GM19463 (cell line): ENCODE data around the gene CXCL3.

ENCODE experiments used
- ATAC-seq: cut with Tn5 transposase; IDR thresholded peaks from one replicate; pipeline ENCODE4 v1.9.1; 2021; ENCODE audit warnings: mild to moderate bottlenecking, moderate library complexity; ENCODE audit not compliant: unreplicated experiment

CXCL3 gene

GRCh38 chr4:74016068-74016467, 22.4 kb downstream of the CXCL3 start:
- ATAC-seq = no peak

GRCh38 chr4:74015126-74015780, 23.2 kb downstream of the CXCL3 start:
- no peak for ATAC-seq

- no peak for ATAC-seq
Observed at GRCh38 chr4:74014332-74014731, 24.2 kb downstream of the CXCL3 start.

GRCh38 chr4:74013264-74013663, 25.2 kb downstream of the CXCL3 start:
- ATAC-seq = no peak

- ATAC-seq = no peak
Observed at GRCh38 chr4:74012130-74012529, 26.4 kb downstream of the CXCL3 start.

- no peak for ATAC-seq
Observed at GRCh38 chr4:74009307-74009706, 29.2 kb downstream of the CXCL3 start.

- ATAC-seq = no peak
Observed at GRCh38 chr4:74006009-74006476, 32.4 kb downstream of the CXCL3 start.

- no peak for ATAC-seq
Observed at GRCh38 chr4:74005528-74005927, 33.0 kb downstream of the CXCL3 start.

- no peak for ATAC-seq
Observed at GRCh38 chr4:74004668-74005067, 33.8 kb downstream of the CXCL3 start.

- no peak for ATAC-seq
Observed at GRCh38 chr4:74000301-74000700, 38.2 kb downstream of the CXCL3 start.

GRCh38 chr4:73998040-73999011, 40.2 kb downstream of the CXCL3 start, which contains the start of gene CXCL5:
CXCL5 (minus strand) TSS chr4:73998677; CDS start chr4:73998581, 96 bp downstream.
- ATAC-seq = no peak

GRCh38 chr4:73992050-73992449, 46.4 kb downstream of the CXCL3 start:
- no peak for ATAC-seq

- no peak for ATAC-seq
Observed at GRCh38 chr4:73991742-73992000, 46.8 kb downstream of the CXCL3 start.

GRCh38 chr4:73990988-73991741, 47.3 kb downstream of the CXCL3 start:
- no peak for ATAC-seq

GRCh38 chr4:73989928-73990327, 48.6 kb downstream of the CXCL3 start:
- no peak for ATAC-seq

- no peak for ATAC-seq
Observed at GRCh38 chr4:73989031-73989430, 49.5 kb downstream of the CXCL3 start.

GRCh38 chr4:73988061-73988460, 50.4 kb downstream of the CXCL3 start, which contains the start of gene PPBP:
PPBP (minus strand) TSS chr4:73988190; CDS start chr4:73988103, 87 bp downstream.
- ATAC-seq = no peak
